ENCODE results near the gene PBX1.

DNA sequence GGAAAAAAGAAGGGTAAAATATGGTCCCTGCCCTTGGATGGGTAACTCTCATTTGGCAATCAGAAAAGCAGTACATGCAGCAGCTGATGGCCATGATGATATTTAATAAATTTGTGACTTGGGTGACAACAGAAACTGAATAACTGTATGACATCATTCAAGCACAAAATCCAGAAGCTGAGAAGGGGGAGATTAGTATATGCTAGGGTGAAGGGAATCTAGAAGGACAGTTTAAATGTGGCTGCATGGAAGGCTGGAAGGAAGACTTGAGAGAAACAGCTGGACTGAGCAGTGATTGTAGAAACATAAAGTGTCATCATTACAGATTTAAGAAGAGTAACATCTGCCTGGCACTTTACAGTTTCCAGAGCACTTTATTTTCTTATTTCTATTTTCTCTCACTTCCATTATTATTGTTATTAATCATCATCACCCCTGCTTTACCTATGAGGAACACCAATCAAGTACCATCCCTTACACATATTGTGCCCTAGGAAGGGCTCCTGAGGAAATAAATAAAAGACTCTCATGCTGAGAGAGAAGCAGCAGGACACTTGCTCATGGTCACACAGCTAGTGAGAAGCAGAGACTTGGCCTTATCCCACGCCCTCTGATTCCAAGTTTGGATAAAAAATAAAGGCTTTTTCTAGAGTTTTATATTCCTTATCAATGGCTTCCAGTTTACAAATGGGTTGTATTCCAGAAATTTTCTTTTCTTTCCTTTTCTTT is 207.2 kb downstream of the PBX1 start:
- TF ChIP-seq FOXM1 (IDR thresholded peaks at IDR 0.05; ENCODE audit: low read depth, low read length) = no peak
- TF ChIP-seq NR2C2 (IDR thresholded peaks at IDR 0.05; ENCODE audit: borderline replicate concordance, control insufficient read depth, insufficient read length, low read depth) = no peak
- TF ChIP-seq POLR2AphosphoS5 (IDR thresholded peaks at IDR 0.05; ENCODE audit: low read length) = no peak
- TF ChIP-seq POLR2A (IDR thresholded peaks at IDR 0.05; ENCODE audit: low read depth, low read length) = no peak
- TF ChIP-seq MXI1 (IDR thresholded peaks at IDR 0.05; ENCODE audit: low read depth, low read length) = no peak
- no peak for TF ChIP-seq GABPA (IDR thresholded peaks at IDR 0.05; ENCODE audit: low read depth)
- TF ChIP-seq RAD21 (IDR thresholded peaks at IDR 0.05; ENCODE audit: insufficient read depth, low read depth, low read length) = no peak
- TF ChIP-seq, protein P1, sequence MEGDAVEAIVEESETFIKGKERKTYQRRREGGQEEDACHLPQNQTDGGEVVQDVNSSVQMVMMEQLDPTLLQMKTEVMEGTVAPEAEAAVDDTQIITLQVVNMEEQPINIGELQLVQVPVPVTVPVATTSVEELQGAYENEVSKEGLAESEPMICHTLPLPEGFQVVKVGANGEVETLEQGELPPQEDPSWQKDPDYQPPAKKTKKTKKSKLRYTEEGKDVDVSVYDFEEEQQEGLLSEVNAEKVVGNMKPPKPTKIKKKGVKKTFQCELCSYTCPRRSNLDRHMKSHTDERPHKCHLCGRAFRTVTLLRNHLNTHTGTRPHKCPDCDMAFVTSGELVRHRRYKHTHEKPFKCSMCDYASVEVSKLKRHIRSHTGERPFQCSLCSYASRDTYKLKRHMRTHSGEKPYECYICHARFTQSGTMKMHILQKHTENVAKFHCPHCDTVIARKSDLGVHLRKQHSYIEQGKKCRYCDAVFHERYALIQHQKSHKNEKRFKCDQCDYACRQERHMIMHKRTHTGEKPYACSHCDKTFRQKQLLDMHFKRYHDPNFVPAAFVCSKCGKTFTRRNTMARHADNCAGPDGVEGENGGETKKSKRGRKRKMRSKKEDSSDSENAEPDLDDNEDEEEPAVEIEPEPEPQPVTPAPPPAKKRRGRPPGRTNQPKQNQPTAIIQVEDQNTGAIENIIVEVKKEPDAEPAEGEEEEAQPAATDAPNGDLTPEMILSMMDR (IDR thresholded peaks at IDR 0.05 in 2 of 3, conservative IDR thresholded peaks at IDR 0.05 in 1 of 3; ENCODE audit: control insufficient read depth in 2 of 3, extremely low read depth in 1 of 3, insufficient read depth in 1 of 3, low read depth in 3 of 3, low read length in 3 of 3) = no peak
- no peak for TF ChIP-seq PAX5 (IDR thresholded peaks at IDR 0.05; ENCODE audit: borderline replicate concordance, low read depth, low read length)
- TF ChIP-seq MAX (IDR thresholded peaks at IDR 0.05; ENCODE audit: low read depth, low read length) = no peak
- TF ChIP-seq SIN3A (IDR thresholded peaks at IDR 0.05; ENCODE audit: low read depth, low read length) = no peak
- no peak for TF ChIP-seq POLR2AphosphoS2 (IDR thresholded peaks at IDR 0.05; ENCODE audit: low read depth, low read length)
- TF ChIP-seq TAF1 (IDR thresholded peaks at IDR 0.05; ENCODE audit: borderline replicate concordance, low read depth, low read length) = no peak
